ENCODE results near the gene GMPPA. TPM values are rescaled to one million over a fixed set of nuclear protein-coding genes. Genes with fewer than 3 reads are reported as not detected.

Gene GMPPA
- total RNA-seq, 1 experiment from 2014 or later: 51.9 TPM

GRCh38 chr2:219460424-219460926, 38.2 kb upstream of the GMPPA start:
- Mint-ChIP-seq H3K4me1 (peaks cover 31% of the 10 kb centered on the region), H3K9me3 (no peaks in the 10 kb centered on the region), H3K36me3 (peaks cover 8% of the 10 kb centered on the region; the same call in 1 of the 2 replicates), H3K27ac (no peak overlapping the region; the same call in 1 of the 2 replicates), H3K27me3 (ENCODE audit: low read depth) (no peaks in the 10 kb centered on the region), H3K4me3 (peak overlapping the region; percentile 30; the same call in 1 of the 2 replicates)
- POLR2A ChIA-PET: interaction anchor here (0.6 to 1.4 kb wide), 5 partner anchors 12 to 288 kb away, joined by 3 to 5 read pairs (median 3); partner anchors contain the start of genes GMPPA and SPEG
- peak; percentile 69 for DNase-seq (ENCODE audit: low spot score)
- CTCF ChIA-PET: interaction anchor here (0.6 to 5.6 kb wide), 26 partner anchors 12 to 216 kb away, joined by 3 to 104 read pairs (median 12); partner anchors contain the start of genes DES, DNPEP, GMPPA and SPEG
- ATAC-seq: peak; percentile 62
- peak; percentile 31; the same call in 1 of the 2 replicates for TF ChIP-seq ZNF281 (CRISPR knock-in tag; IDR thresholded peaks at IDR 0.05)
- TF ChIP-seq ZBTB21 (CRISPR knock-in tag; IDR thresholded peaks at IDR 0.05; ENCODE audit: borderline replicate concordance): 0 out of 2 replicates have a peak, but pooled peaks have one; percentile 36
- TF ChIP-seq ZNF423 (CRISPR knock-in tag; IDR thresholded peaks at IDR 0.05): peak; percentile 36; the same call in 1 of the 2 replicates
- no peak for TF ChIP-seq JAZF1 (CRISPR knock-in tag; IDR thresholded peaks at IDR 0.05)
- TF ChIP-seq USF1 (CRISPR knock-in tag; IDR thresholded peaks at IDR 0.05): no peak
- TF ChIP-seq ZNF317 (CRISPR knock-in tag; IDR thresholded peaks at IDR 0.05; ENCODE audit: borderline replicate concordance, low read depth): no peak

GRCh38 chr2:219461047-219461514, 37.6 kb upstream of the GMPPA start:
- TF ChIP-seq ZNF317 (CRISPR knock-in tag; IDR thresholded peaks at IDR 0.05; ENCODE audit: borderline replicate concordance, low read depth): no peak
- peak; percentile 60; the same call in 1 of the 2 replicates for TF ChIP-seq ZNF423 (CRISPR knock-in tag; IDR thresholded peaks at IDR 0.05)
- no peak for TF ChIP-seq ZNF396 (CRISPR knock-in tag; IDR thresholded peaks at IDR 0.05; ENCODE audit: borderline replicate concordance)
- no peak for TF ChIP-seq AFF4 (CRISPR knock-in tag; IDR thresholded peaks at IDR 0.05; ENCODE audit: borderline replicate concordance)
- CTCF ChIA-PET: interaction anchor here (0.7 to 5.6 kb wide), 24 partner anchors 11 to 101 kb away, joined by 3 to 104 read pairs (median 13); partner anchors contain the start of genes DES, DNPEP, GMPPA and SPEG
- peaks cover 8% of the 10 kb centered on the region; the same call in 1 of the 2 replicates for H3K36me3 Mint-ChIP-seq
- POLR2A ChIA-PET: interaction anchor here (0.6 to 1.4 kb wide), 4 partner anchors 27 to 288 kb away, joined by 3 to 5 read pairs (median 3); partner anchors contain the start of genes GMPPA and SPEG
- peak; percentile 9 for ATAC-seq
- peak; percentile 20 for DNase-seq (ENCODE audit: low spot score)
- H3K4me1 Mint-ChIP-seq: peaks cover 31% of the 10 kb centered on the region
- no peak overlapping the region for H3K27ac Mint-ChIP-seq
- H3K4me3 Mint-ChIP-seq: no peak overlapping the region
- H3K27me3 Mint-ChIP-seq (ENCODE audit: low read depth): no peaks in the 10 kb centered on the region
- H3K9me3 Mint-ChIP-seq: no peaks in the 10 kb centered on the region

GRCh38 chr2:219461669-219462068, 37.0 kb upstream of the GMPPA start:
- H3K4me3 Mint-ChIP-seq: no peak overlapping the region
- peaks cover 31% of the 10 kb centered on the region for H3K4me1 Mint-ChIP-seq
- ChIA-PET POLR2A (interaction anchor here (1.4 kb wide), 1 partner anchor 28 kb away, joined by 5 read pairs; the partner anchor contains the start of gene SPEG), CTCF (interaction anchor here (0.7 to 5.6 kb wide), 17 partner anchors 11 to 74 kb away, joined by 3 to 104 read pairs (median 34); partner anchors contain the start of genes DES, DNPEP, GMPPA and SPEG)
- DNase-seq (ENCODE audit: low spot score): peak; percentile 10
- peaks cover 8% of the 10 kb centered on the region; the same call in 1 of the 2 replicates for H3K36me3 Mint-ChIP-seq
- no peaks in the 10 kb centered on the region for H3K9me3 Mint-ChIP-seq
- H3K27ac Mint-ChIP-seq: no peak overlapping the region
- H3K27me3 Mint-ChIP-seq (ENCODE audit: low read depth): no peaks in the 10 kb centered on the region
- TF ChIP-seq NFYB (CRISPR knock-in tag; conservative IDR thresholded peaks at IDR 0.05; ENCODE audit: low read depth) (no peak), ELF4 (CRISPR knock-in tag; IDR thresholded peaks at IDR 0.05; ENCODE audit: low read depth) (no peak), GTF2I (CRISPR knock-in tag; conservative IDR thresholded peaks at IDR 0.05) (no peak), ZBTB21 (CRISPR knock-in tag; IDR thresholded peaks at IDR 0.05; ENCODE audit: borderline replicate concordance) (no peak)
- no peak for ATAC-seq
